ENCODE results near the gene DDX20.

The DDX20 gene

DNA sequence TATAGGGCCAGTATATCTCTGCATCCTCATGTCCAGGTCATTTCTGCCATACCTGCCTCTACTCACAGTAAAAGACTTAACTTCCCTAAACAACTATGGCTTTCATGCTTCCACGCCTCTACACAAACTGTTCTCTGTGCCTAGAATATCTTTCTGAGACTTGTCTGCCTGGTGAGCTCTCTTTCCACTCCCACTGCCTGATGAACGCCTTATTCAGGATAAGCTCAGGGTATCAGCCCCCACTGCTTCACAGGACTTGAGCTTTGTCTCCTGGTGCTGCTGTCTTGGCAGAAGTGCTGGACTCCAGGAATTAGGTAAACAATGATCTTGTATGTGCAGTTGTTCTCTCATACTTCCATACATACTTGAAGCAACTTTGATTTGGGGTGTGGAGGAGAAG, 4.8 kb upstream of the DDX20 start:
- DNase-seq (ENCODE audit: low read depth): no peak

DNA sequence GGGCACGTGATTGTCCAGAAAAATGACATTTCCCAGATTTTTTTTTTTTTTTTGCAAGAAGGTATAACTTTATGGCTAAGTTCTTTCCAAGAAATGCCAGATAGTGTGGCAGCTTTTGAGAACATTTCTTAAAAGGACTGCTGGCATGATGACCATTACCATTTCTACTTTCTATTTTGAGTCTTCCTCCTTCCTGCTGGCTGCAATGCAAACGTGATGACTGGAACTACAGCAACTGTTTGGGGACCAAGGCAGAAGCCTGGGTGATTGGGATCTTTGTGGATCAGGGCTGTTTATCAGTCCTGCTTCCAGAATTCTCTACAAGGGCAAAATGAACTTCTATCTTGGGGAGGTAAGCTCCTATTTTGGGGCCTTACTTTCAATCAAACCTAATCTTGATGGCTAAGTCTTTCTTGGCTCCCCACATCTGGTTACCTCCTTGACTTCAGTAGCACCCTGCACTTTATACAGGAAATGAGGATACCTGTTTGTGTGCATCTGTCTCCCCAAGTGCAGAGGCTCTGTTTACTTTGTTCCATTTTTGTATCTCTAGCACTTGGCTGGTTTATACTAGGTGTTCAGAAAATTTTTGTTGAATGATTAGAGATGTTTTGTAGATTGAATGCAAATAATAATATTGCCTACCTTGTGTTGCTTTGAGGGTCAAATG, 3.7 kb upstream of the DDX20 start:
- no peak for DNase-seq (ENCODE audit: low read depth)

DNA sequence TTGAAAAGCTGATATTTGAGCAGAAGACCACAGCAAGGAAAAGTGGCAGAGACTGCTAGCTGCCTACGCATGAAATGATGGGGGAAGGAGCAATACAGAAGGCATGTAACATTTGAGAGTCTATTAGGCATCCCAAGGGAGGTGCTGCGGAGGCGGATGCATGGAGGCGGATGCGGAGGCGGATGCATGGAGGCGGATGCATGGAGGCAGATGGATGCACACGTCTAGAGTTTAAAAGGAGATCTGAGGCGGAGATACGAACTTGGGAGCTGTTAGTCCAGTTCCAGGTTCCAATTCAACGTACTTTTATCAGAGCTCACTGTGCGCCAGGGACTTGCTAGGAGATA, 744 bp upstream of the DDX20 start:
- DNase-seq (ENCODE audit: low read depth): no peak

DNA sequence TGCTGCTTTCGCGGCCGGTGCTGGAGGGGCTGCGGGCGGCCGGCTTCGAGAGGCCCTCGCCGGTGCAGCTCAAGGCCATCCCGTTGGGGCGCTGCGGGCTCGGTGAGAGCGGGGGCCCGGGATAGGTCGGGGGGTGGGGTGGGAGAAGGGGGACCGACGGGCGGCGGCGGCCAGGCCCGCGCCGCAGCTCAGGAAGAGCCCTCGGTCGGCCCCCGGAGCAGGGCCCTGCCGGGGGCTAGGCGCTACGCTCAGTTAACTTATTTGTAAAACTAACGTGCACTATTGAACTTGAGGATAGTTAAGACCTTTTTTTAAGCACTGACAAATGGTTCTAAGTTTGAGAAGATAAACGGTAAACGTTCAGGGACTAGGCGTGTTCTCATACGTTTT, 418 bp downstream of the DDX20 start:
- no peak for DNase-seq (ENCODE audit: low read depth)

DNA sequence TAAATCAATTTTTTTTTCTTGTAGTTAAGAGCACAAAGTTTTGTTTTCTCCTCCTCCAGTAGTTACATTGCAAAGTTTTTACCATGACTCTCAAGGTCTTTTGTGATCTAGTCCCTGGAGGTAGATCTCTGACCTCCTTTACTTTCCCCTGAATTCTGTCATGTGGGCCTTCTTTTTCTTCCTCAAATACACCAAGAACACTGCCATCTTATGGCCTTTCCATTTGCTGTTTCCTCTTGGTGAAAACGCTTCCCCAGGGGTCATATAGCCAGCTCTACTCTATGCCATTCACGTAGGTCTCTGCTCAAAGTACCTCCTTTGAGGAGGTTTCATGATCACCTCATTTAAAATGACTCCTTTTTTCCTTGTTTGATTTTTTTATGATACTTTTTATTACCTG, 2.7 kb downstream of the DDX20 start:
- no peak for DNase-seq (ENCODE audit: low read depth)

DNA sequence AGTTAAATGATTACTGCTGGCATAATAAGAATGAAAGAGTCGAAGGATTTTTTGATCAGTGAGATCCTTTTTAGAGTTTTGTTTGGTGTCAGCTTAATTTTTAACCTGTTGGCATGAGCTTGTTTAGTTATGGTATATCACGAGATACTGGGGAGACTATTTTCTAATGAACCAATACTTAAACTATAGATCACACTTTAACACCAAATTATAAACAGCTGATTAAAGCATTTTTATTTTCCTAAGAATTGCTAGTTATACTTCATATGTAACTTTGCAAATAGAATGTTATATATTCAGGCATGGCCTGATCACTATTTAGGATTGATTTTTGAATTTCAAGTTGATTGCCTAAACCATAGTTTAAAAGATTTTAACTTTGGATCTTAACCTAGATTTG, 6.0 kb downstream of the DDX20 start:
- no peak for DNase-seq (ENCODE audit: low read depth)

DNA sequence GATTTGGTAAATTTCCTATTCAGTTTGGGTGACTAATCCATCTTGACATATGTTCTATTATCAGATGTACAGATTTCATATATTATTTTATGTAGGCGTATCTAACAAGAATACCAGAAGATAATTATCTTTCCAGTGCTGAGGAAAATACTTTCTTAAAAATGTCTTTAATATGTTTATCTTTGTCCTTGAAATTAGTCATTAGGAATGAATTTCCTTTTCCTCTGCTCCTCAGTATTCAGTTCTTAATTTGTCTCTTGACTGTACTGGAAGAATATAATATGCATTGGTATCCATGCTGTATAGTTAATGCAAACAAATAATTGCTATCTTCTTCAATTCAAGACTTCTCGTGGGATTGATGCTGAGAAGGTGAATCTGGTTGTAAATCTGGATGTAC, 6.6 kb downstream of the DDX20 start:
- no peak for DNase-seq (ENCODE audit: low read depth)

DNA sequence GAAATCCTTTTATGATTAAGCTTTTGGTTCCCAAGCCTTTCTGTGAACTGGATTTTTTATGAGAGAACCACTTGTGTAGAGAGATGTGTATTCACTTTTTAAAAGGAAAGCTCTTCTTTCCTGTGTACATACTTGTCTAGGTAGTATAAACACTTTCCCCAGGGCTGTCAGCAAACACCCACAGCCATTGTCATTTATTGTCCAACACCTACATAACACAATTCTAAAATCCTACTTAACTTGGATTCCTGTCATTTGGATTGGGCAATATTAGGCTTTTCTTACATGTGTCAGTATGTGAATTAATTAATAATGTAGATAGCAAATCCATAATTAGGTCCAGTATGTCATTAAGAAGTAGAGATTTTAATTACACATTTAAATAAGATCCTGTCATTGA, 12.3 kb downstream of the DDX20 start:
- no peak for DNase-seq (ENCODE audit: low read depth)

DNA sequence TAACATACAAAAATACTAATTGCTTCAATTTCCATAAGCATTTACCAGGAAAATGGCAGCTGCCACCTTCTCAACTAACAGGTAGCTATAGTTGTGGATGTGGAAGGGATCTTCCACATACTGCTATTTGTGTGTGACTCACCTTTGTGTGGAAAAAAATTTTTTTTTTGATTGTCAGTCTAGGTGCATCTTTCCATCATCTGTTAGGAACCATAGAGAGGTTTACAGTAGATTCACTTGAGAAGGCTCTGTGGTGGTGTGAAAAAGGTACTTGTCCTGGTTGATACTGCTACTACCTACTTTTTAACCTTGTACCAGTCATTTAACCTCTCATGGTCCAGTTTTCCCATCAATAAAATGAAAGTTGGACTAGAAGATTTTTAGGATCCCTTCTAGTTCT, 12.9 kb downstream of the DDX20 start:
- no peak for DNase-seq (ENCODE audit: low read depth)

DNA sequence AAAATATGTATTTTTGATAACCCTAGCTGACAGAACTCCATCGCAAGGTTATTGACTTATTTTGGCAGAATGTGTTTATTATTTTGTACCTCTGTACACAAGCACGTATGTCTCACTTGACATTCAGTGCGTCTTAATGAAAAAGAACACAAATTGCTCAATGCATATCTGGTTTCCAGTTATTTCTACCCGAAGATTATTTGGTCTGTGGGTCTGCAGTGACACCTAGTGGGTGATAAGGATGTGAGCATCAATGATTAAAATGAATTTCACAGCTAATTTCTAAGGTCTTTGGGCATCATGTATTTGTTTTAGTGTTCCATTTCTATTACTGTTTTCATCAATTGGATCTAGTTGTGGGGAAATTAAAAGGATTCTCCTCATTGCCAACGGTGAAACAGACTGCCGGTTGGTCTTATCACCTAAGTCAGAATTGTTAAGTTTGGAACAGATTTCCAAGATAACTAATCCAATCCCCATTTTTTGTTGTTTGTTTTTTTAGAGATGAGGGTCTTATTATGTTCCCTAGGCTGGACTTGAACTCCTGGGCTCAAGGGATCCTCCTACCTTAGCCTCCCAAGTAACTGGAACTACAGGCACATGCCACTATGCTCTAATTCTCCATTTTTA, 13.9 kb downstream of the DDX20 start:
- DNase-seq (ENCODE audit: low read depth): peak; percentile 30

DNA sequence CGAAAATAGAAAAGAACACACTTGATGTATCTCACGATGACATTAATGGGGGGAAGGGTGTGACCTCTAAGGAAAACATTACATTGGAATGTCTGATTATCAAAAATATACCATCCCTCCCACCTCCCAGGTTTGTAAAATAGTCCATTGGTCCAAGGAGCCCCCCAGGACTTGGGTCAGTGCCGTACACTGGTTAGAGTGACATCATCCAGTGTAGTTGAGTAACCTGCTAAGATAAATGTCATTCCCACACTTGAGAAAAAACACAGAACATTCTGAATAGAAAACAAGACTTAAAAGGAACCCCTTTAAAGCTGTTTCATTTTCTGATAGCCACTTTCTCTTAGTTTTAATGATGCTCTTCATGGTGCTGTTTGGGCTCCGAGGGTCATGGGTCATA, 15.2 kb downstream of the DDX20 start:
- no peak for DNase-seq (ENCODE audit: low read depth)

DNA sequence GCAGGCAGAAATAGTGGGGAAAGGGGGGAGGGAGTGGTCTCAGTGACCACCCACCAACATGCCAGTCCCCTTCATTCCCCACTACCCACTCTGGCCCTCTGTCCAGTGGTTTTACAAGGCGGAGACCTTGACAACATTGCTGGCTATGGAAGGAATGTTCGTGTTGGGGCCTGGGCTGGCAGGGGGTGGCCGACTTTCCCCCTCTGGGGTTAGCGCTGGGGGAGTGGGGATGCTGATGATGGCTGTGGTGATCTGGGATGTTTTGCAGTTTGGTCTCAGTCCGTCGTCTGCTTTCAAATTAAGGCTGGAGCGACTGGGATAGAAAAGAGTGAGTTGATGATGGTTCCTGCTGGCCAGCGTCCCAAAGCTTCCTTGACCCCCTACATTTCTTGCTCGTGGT, 20.3 kb downstream of the DDX20 start:
- DNase-seq (ENCODE audit: low read depth): no peak

DNA sequence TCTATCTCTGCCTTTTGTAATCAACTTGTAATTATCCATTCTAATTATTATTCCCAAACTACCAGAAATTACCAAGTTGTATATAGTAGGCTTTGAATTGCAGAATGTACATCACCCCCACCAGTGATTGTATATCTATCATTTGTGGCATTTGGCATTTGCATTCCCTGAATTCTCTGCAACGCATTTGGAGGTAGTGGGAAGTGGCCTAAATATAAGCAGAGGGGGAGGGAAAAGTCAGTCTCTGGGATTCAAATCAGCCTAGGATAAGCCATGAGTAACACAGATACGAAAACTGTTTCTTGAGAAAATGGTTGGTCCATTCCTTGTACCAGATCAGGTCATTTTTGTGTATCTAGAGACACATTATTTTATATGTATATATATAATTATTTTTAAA, 20.7 kb downstream of the DDX20 start:
- DNase-seq (ENCODE audit: low read depth): no peak

DNA sequence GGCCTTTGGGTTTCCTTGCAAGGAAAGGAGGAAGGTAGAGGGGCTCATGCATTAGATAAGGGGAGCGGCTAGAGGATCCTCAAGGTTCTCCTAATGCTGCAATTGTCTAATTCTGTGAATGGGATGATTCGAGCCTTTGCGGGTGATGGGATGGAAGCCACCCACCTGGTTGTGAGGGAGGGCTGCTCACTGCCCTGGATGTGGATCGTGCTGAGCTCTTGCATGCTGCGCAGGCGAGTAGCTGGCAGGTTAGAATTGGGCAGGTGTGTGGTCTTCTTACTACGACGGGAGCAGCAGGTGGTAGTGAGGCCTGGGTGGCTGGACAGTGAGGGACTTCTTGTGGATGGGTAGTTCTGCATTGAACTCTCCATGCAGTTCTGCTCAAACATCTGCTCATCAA, 21.2 kb downstream of the DDX20 start:
- no peak for DNase-seq (ENCODE audit: low read depth)

DNA sequence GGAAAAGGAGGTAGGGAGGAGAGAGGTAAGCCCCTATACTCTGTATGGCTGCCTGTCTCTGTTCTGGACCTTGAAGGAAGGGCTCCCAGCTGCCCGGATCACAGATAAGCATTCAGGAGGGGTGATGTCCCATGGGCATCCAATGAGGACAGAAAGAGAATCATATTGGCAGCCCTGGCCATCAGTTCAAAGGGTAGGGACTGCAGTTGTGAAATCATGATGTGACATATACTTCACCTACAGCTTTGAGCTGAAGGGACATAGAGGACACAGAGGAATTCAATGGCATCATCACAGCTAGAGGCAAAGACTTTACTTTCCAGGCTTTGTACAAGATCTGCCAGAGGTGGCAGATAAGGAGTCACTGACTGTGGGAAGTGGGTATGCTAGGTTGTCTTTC, 21.6 kb downstream of the DDX20 start:
- no peak for DNase-seq (ENCODE audit: low read depth)

DNA sequence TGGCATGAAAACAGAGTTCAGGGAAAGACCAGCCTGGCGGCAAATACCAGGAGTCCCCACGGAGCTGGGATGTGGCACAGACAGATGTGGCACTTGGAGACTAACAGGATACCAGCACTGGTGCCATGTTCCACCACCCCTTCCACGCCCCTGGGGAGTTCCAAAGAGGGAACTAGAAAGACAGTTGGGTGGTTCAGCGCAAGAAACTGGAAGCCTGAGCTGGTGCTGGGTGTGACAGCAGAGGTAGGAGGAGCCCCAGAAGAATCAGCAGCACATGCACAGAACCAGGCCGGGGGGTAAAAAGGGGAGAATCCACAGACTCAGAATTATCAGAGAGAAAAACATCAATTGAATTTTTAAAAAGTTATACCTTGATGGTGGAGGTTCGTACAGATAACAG, 22.4 kb downstream of the DDX20 start:
- no peak for DNase-seq (ENCODE audit: low read depth)

DNA sequence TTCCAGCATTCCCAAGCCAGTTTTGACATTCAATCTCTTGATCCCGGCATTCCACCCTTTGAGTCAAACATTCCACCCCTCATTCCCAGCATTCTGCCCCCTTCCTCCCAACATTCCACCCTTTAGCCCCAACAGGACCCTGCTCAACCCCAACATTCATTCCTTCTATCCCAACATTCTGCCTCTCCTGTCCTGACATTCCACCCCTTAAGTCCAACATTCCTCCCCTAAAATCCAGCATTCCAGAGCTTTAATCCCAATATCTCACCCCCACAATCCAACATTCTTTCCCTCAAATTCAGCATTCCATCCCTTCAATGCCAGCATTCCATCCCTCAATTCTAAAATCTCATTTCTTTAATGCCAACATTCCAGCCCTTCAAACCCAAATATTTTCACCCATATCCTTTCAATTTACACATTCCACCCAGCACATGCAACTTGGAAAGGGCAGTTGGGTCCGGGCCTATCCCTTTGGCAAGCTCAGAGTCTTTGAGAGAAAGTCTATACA, 22.9 kb downstream of the DDX20 start:
- no peak for DNase-seq (ENCODE audit: low read depth)

DNA sequence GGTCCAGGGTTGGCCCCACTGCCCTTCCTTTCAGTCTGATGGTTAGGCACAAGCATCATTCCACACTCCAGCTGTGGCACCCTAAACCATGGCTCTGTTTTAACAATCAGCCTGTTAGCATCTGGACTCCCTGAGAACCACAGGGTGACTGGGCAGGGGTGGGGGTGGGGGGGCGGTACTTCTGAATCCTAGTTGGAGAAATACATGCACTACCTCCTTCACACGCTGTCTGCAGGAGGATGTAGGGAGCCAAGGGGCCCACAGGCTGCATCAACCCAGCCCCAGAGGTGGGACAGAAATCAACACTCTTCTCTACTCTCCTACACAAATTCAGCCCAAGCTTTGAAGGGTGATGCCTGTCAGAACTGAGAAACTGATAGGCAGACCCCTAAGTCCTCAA, 23.8 kb downstream of the DDX20 start:
- DNase-seq (ENCODE audit: low read depth): no peak

DNA sequence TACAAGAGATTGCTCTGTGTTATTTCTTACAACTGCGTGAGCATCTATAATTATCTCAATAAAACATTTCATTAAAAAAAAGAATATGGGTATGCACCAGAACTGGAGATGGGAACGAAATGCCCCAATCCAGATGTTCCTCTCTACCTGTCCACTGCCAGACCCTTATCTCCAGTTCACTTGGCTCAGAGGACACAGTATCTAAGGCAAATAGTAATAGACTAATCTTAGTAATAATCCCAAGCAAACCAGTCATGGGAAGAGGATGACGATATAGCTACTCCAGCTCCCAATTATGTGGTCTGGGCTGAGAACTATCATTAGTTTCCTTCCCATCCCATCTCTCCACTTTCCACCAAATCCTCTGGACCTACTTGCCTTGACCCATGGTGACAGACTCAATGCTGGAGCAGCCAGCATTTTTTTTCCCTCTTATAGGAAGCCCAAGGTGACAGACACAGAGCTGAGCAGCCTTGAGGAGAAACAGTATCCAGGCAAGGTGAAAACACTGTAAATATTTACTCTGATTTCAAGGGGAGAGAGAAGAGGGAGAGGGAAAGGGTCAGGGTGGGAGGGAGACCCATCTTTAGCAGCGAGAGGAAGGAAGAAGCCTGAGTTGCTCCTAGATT, 28.7 kb downstream of the DDX20 start:
- DNase-seq (ENCODE audit: low read depth): no peak

DNA sequence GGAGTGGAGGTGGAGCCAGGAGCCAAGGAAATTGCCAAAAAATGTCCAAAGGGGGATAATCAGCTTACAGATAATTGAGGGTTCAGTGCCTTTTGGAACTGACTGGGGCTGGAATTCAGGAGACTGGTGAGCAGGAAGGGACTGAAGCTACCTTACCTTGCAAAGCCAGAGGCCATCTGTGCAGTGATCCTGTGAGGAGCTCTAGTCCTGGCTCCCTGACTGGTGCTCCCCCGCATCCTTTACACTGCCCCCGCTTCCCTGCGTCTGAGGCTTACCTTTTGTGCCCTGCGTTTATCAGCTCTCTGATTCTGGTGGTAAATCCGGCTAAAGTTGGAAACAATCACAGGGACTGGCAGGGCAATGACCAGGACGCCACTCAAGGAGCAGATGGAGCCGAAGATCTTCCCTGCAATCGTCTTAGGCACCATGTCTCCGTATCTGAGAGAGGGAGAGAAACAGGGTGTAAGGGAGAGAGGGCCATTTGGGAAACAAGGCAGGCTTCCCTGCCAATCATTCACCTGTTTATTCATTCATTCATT, 31.0 kb downstream of the DDX20 start:
- no peak for DNase-seq (ENCODE audit: low read depth)

DNA sequence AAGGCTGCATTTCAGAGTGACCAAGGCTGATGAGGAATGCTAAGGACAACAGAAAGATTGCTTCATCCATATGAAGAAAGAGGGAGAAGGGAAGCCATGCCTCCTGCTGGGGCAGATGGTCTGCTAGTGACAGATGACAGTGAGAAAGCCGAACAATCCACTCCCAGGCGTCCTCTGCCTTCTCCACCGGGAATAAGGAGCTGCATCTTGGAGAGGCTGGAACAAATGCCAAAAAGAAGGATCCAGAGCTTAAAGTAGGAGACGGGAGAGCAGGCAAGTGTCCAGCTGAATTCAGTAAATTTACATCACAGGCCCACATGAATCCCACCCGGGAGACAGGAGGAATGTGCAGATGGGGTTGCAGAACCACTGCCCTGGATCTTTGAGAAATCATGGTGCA, 33.4 kb downstream of the DDX20 start:
- DNase-seq (ENCODE audit: low read depth): no peak

DNA sequence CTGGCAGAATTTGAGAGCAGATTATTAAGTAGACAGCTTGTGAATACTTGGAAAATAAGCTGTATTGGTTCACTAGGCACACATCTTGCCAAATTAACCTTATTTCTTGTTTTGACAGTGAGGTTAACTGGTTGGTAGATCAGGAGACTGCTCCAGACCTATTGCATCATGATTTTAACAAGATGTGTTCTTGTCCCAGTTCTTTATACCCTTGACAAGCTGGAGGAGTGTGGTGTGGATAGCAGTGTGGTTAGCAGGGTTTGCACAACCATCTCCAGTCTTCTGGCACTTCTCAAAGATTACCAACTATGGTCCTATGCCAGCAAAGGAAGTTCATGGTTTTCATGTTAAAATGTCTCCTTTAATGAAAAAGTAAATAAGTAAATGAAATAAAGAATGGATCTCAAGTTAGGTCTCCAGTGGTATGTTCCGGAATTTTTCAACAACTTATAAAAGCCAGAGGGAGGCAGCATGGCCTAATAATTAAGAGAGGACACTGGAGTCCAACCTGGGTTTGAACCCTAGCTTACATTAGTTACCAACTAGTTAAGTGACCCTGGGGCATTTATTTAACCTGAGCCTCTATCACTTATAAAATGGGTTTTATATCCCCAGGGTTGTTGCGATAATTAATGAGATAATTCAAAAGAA, 34.1 kb downstream of the DDX20 start:
- DNase-seq (ENCODE audit: low read depth): no peak

DNA sequence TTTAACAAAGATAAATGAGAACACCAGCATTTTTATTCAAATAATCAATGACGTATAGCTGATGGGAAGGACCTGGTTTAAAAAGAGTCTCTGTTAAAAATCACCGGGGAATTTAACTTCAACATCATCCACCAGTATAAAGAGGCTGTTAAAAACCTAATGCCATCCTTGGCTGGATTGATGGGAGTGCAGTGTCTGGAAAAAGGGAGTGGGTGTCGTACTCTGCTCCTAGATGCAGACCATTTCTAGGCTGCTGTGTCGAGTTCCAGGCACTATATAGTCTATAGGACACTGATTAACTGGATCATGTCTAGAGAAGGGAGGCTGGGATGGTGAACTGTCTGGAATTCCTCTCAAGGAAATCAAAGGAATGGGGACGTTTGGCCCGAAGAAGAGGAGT, 36.1 kb downstream of the DDX20 start:
- DNase-seq (ENCODE audit: low read depth): no peak
